HG02981 (cell line): ENCODE results near the gene DPRX.

Source experiments
- ATAC-seq: cut with Tn5 transposase; IDR thresholded peaks from one replicate; pipeline ENCODE4 v1.9.1; 2021; ENCODE audit warnings: mild to moderate bottlenecking, moderate library complexity; ENCODE audit not compliant: unreplicated experiment

DPRX gene, protein sequence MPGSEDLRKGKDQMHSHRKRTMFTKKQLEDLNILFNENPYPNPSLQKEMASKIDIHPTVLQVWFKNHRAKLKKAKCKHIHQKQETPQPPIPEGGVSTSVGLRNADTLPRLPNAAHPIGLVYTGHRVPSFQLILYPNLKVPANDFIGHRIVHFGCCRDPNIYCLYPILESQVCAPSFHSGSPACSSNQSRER

GRCh38 chr19:53631949-53632407 lies at the start of gene DPRX:
DPRX (plus strand) TSS chr19:53631999; CDS start chr19:53632107, 108 bp downstream.
- no peak for ATAC-seq

GRCh38 chr19:53583181-53583580 lies 48.6 kb upstream of the DPRX start:
- ATAC-seq = no peak

GRCh38 chr19:53586277-53586691 lies 45.5 kb upstream of the DPRX start:
- no peak for ATAC-seq

- ATAC-seq = no peak
These were observed 36.8 kb upstream of the DPRX start for GRCh38 chr19:53594811-53595509.

GRCh38 chr19:53595510-53595867 lies 36.3 kb upstream of the DPRX start:
- ATAC-seq = no peak

DNA sequence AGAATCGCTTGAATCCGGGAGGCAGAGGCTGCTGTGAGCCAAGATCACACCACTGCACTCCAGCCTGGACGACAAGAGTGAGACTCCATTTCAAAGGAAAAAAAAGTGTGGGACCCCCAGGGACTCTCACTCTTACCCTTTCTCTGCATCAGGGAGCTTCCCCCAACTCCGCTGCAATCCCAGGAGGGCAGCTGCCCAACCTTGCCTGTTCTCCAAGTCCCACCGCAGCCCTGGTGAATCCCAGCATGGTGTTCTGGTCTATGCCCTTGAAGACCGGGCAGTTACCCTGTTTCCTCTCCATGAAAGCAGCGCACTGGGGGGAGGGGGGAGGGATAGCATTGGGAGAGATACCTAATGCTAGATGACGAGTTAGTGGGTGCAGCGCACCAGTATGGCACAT lies 35.7 kb upstream of the DPRX start:
- no peak for ATAC-seq

- ATAC-seq = no peak
These were observed 34.8 kb upstream of the DPRX start for GRCh38 chr19:53597023-53597422.

DNA sequence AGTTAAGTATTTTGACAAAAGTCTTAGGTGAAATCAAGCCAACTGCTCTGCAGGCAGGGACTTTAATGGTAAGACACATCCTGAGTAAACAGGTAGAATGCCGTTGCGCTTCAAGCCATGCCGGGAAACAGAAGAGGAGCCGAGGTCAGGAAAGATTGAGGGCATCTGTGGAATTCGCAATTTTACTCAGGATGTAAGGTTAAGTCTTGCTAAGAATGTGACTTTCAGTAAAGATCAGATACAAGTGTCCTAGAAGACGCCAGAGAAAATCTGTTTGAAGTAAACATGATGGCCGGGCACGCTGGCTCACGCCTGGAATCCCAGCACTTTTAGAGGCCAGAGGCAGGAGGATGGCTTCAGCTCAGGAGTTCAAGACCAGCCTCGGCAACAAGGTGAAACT lies 33.4 kb upstream of the DPRX start:
- ATAC-seq = no peak

- no peak for ATAC-seq
These were observed 31.6 kb upstream of the DPRX start for GRCh38 chr19:53600217-53600616.

GRCh38 chr19:53606031-53606430 lies 25.8 kb upstream of the DPRX start:
- ATAC-seq = no peak

- no peak for ATAC-seq
These were observed 23.4 kb upstream of the DPRX start for GRCh38 chr19:53608381-53608780.

GRCh38 chr19:53612762-53613526 lies 18.9 kb upstream of the DPRX start:
- no peak for ATAC-seq

DNA sequence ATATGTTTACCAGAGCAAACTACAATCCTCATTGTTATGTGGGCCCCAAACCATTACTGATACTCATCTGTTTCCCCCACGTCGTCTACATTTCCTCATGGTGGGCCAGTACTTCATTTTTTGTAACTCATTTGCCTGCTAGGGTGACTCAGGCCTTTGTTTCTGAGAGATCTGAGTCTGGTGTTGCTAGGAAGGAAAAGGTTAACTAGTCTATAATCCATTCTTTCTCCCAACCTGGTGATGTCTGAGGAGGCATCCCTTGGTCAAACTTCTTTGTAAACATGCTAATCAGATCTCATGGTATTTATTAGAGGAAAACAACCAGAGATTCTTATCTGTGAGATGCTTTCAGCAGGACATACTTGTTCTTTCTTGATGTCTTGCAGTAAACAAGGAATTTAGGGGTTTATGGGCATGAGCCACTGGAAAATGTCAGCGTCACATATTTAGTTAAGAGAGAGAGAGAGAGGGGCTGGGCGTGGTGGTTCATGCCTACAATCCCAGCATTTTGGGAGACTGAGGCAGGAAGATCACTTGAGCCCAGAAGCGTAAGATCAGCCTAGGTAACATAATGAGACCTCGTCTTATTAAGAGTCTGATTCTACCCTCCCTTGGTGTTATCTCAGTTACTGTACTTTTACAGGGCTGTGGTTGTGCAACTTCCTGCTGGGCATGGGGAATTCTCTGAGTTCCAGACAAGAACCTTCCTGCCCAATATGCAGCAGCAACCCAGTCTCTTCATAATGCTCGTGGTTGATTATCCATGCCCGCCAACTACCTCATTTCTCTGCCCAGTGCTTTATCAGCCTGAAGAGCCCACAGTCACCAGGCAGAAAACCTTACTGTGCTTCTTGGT lies 9.7 kb upstream of the DPRX start:
- no peak for ATAC-seq

- no peak for ATAC-seq
These were observed 6.8 kb upstream of the DPRX start for GRCh38 chr19:53624771-53625545.

DNA sequence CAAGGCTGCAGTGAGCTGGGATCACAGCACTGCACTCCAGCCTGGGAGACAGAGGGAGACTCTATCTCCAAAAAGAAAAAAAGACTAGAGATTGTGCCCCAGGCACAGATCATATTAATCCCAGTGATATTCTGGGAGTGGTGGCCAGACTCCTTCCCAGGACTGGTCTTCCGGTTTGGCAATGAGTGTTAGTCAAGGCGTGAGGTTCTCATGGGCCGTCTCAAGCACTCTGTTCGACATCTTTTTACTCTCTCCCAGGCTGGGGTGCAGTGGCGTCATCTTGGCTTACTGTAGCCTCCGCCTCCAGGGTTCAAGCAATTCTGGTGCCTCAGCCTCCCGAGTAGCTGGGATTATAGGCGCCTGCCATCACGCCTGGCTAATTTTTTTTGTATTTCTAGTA lies 5.3 kb upstream of the DPRX start:
- no peak for ATAC-seq

DNA sequence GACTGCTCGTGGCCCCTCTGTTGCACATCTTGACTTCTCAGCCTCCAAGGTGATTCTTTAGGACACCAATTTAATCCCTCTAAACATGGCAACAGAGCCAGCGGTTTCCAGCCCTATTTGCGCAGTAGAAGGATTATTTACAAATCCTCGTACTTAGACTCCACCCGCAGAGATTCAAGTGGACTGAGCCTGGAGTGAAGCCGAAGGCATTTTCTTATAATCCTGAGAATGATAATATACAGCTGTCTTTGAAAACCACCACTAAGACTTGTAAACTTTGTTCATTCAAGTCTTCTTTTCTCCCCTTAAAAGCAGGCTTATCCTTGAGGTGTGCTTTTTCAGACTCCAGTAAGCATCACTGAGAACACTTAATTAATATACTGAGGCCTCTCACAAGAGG lies 4.8 kb upstream of the DPRX start:
- ATAC-seq = no peak

GRCh38 chr19:53634768-53635167 lies 3.0 kb downstream of the DPRX start:
- no peak for ATAC-seq

GRCh38 chr19:53639471-53639870 lies 7.7 kb downstream of the DPRX start:
- ATAC-seq = no peak

GRCh38 chr19:53642381-53643099 lies 10.7 kb downstream of the DPRX start:
- no peak for ATAC-seq
